Thyroid gland (tissue), 4 donors: ENCODE data around the gene CTBP1. TPM values are rescaled to one million over a fixed set of nuclear protein-coding genes. Genes with fewer than 3 reads are reported as not detected.

Experiments used
- DNase-seq, 2 donors: peaks; one replicate each; pipeline ENCODE4 v3.0.0-alpha.2; 2019
- H3K27ac ChIP-seq, 3 donors: fragments of 200-600 bp; sonication (generic); 1 replicate in 2 of 3; 2 replicates in 1 of 3; pipeline ENCODE4 v1.5.1; 2016 to 2019; ENCODE audit warnings: mild to moderate bottlenecking in 1 of 3, moderate library complexity in 1 of 3
- H3K27me3 ChIP-seq: fragments of 200-600 bp; sonication (generic); one replicate; pipeline ENCODE4 v1.5.1; 2019
- H3K36me3 ChIP-seq, 2 donors: fragments of 200-600 bp; sonication (generic); one replicate each; pipeline ENCODE4 v1.5.1; 2016 to 2019
- H3K4me1 ChIP-seq, 2 donors: fragments of 200-600 bp; sonication (generic); one replicate each; pipeline ENCODE4 v1.5.1; 2017 to 2019
- H3K4me3 ChIP-seq, 3 donors: fragments of 200-600 bp; sonication (generic); replicated peaks in 1 of 3; 1 replicate in 2 of 3; 2 replicates in 1 of 3; pipeline ENCODE4 v1.5.1; 2016; ENCODE audit warnings: mild to moderate bottlenecking in 1 of 3
- H3K9me3 ChIP-seq: fragments of 200-600 bp; sonication (generic); one replicate; pipeline ENCODE4 v1.5.1; 2017
- POLR2A ChIP-seq, 2 donors: fragments of 450-650 bp; IDR thresholded peaks; one replicate each; pipeline ENCODE4 v1.6.1; 2017; ENCODE audit warnings: antibody characterized with exemption in 2 of 2, mild to moderate bottlenecking in 2 of 2, moderate library complexity in 1 of 2
- WGBS, 2 donors: methylation state at CpG; one replicate each; pipeline ENCODE4 v1.1.5; 2017; 5-methylcytosine and 5-hydroxymethylcytosine counted together
- intact Hi-C: fragments of 100-400 bp; cut with DNase I; formaldehyde crosslinking; loops from one replicate; pipeline ENCODE4 v1.15.1; 2023
- total RNA-seq, 4 donors: library from RNA; depleted of rRNA; stranded (reverse); fragments of >200 nt; gene quantifications; one replicate each; pipeline ENCODE4 v1.2.3, GENCODE V29; 2016
- TF ChIP-seq, protein P1 (sequence below), 6 experiments: fragments of 200-600 bp in 3 of 6; fragments of 450-650 bp in 3 of 6; sonication (generic) in 3 of 6; IDR thresholded peaks; one replicate each; pipeline ENCODE4 v1.5.1; 2016 to 2019; ENCODE audit warnings: antibody characterized with exemption in 6 of 6, mild to moderate bottlenecking in 2 of 6, inconsistent platforms in 1 of 6, moderate library complexity in 1 of 6

The CTBP1 gene
- total RNA-seq, 4 donors from 2014 or later, result 102 to 226 (median 177) TPM

GRCh38 chr4:1289207-1290164, 40.6 kb upstream of the CTBP1 start, which contains the start of gene MAEA:
TSS of gene MAEA (plus strand) at chr4:1289891. CDS start at chr4:1289914, 23 bp downstream.
- intact Hi-C loops, result loop anchor here (10.0 kb wide), 1 partner anchor 55 kb away; the partner anchor contains the start of gene UVSSA
- Histone ChIP-seq H3K36me3 (no peaks in the 10 kb centered on the region), H3K9me3 (no peaks in the 10 kb centered on the region), H3K4me3 (peak within 1 kb of the TSS; percentile 69 to 89 (median 82)), H3K27me3 (no peaks in the 10 kb centered on the region), H3K4me1 (peaks cover 26 to 34% of the 10 kb centered on the region in 2 donors), H3K27ac (peak within 1 kb of the TSS; percentile 38 to 74 (median 68))
- peak; percentile 97 for DNase-seq
- WGBS, 2 donors, result 2% methylated on average over 15 to 23 of the region's 95 CpGs
- TF ChIP-seq, protein P1, sequence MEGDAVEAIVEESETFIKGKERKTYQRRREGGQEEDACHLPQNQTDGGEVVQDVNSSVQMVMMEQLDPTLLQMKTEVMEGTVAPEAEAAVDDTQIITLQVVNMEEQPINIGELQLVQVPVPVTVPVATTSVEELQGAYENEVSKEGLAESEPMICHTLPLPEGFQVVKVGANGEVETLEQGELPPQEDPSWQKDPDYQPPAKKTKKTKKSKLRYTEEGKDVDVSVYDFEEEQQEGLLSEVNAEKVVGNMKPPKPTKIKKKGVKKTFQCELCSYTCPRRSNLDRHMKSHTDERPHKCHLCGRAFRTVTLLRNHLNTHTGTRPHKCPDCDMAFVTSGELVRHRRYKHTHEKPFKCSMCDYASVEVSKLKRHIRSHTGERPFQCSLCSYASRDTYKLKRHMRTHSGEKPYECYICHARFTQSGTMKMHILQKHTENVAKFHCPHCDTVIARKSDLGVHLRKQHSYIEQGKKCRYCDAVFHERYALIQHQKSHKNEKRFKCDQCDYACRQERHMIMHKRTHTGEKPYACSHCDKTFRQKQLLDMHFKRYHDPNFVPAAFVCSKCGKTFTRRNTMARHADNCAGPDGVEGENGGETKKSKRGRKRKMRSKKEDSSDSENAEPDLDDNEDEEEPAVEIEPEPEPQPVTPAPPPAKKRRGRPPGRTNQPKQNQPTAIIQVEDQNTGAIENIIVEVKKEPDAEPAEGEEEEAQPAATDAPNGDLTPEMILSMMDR (IDR thresholded peaks at IDR 0.05), result no peak
- TF ChIP-seq POLR2A (IDR thresholded peaks at IDR 0.05), result peak in 1 of 2 donors; percentile 78

- Histone ChIP-seq H3K27me3 (no peaks in the 10 kb centered on the region), H3K9me3 (no peaks in the 10 kb centered on the region), H3K4me3 (peak overlapping the region in 1 of 3 donors; percentile 89), H3K36me3 (no peaks in the 10 kb centered on the region), H3K27ac (peak overlapping the region in 1 of 3 donors; percentile 74), H3K4me1 (peaks cover 20 to 27% of the 10 kb centered on the region in 2 donors)
- no peak for DNase-seq
- WGBS, 2 donors, result 52 to 66% methylated on average over 7 of the region's 7 CpGs
- no peak for TF ChIP-seq POLR2A (IDR thresholded peaks at IDR 0.05)
- TF ChIP-seq, protein P1 (IDR thresholded peaks at IDR 0.05), result no peak
- intact Hi-C loops, result loop anchor here (10.0 kb wide), 1 partner anchor 56 kb away; the partner anchor contains the start of gene UVSSA
Measured at GRCh38 chr4:1288786-1289185, 39.9 kb upstream of the CTBP1 start.

DNA sequence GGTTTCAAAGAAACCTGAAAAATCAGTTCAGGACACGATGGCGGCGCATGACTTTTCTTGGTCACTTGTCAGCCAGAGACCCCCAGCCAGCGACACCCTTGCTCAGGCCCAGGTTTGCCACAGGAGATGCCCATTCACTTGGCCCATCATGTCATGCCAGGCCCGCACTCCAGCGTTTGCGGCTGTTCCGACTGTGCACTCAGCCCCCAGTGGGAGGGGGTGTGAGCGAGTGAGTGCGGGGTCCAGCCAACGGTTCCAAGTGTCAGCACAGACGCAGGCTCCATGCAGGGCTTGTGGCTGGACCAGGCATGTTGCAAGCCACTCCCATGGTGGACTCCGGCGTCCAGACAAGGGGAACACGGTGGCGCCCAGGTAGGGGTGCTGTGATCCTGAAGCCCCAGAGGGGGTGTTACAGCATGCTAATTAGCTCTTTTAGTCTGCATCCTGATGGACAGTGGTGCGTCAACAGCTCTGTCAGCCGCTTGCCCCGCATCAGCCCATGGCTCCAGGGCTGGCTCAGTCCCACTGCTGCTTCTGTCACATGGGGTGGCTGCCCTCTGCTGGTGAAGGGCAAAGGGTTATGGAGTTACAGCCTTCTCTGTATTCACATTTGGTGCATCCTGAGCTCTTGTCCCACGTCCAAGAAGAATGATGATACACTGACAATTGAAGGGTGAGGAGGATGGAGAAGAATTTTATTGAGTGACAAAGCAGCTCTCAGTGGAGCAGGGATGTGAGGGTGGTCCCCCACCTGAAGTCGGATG, 37.0 kb upstream of the CTBP1 start:
- Histone ChIP-seq H3K4me1 (peaks cover 8 to 12% of the 10 kb centered on the region in 2 donors), H3K36me3 (no peaks in the 10 kb centered on the region), H3K27ac (no peak overlapping the region), H3K27me3 (no peaks in the 10 kb centered on the region), H3K9me3 (no peaks in the 10 kb centered on the region), H3K4me3 (no peak overlapping the region)
- 84 to 92% methylated on average over 14 to 17 of the region's 21 CpGs for WGBS, 2 donors
- DNase-seq, result no peak
- intact Hi-C loops, result loop anchor here (10.0 kb wide), 1 partner anchor 59 kb away; the partner anchor contains the start of gene UVSSA
- TF ChIP-seq, protein P1 (IDR thresholded peaks at IDR 0.05), result no peak
- TF ChIP-seq POLR2A (IDR thresholded peaks at IDR 0.05), result no peak

DNA sequence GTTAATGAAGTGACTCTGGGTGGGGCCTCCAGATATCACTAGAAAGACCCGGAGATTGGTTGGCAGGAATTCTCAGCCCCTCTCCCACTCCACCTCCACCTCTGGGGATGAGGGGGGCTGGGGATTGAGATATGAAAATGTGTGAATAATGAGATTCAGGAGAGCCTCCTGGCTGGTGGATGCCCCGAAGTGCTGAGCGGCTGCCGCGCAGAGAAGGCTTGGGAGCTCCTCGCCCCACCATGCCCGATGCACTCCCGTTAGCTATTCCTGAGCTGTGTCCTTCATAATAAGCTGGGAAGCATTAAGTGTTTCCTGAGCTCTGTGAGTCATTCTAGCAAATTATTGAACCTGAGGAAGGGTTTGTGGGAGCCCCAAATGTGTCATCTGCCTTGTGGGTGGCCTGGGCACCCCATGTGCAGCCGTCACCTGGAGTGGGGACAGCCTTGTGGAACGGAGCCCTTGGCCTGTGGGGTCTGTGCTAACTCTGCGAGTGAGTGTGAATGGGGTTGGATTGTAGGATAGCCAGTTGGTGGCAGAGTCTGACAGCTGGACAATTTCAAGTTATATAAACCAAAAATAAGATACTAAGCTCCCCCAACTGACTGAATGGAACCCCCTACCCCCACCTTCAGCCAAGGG, 36.3 kb upstream of the CTBP1 start:
- no peak for DNase-seq
- 81 to 89% methylated on average over 11 of the region's 11 CpGs for WGBS, 2 donors

More for the DNA sequence above, 36.3 kb upstream of the CTBP1 start:
- Histone ChIP-seq H3K27ac (no peak overlapping the region), H3K4me1 (peaks cover 5% of the 10 kb centered on the region in 2 donors), H3K4me3 (no peak overlapping the region), H3K9me3 (no peaks in the 10 kb centered on the region), H3K36me3 (no peaks in the 10 kb centered on the region), H3K27me3 (no peaks in the 10 kb centered on the region)
- intact Hi-C loops, result loop anchor here (10.0 kb wide), 1 partner anchor 60 kb away; the partner anchor contains the start of gene UVSSA
- TF ChIP-seq, protein P1 (IDR thresholded peaks at IDR 0.05), result no peak
- no peak for TF ChIP-seq POLR2A (IDR thresholded peaks at IDR 0.05)
